HepG2 (cell line): Measurements from ENCODE around the gene BMERB1. TPM values are rescaled to one million over a fixed set of nuclear protein-coding genes. Genes with fewer than 3 reads are reported as not detected.

Experiments used
- ATAC-seq: fragments of 200-7000 bp; cut with Tn5 transposase; 3 replicates; pipeline ENCODE4 v1.9.1; 2020; ENCODE audit warnings: mild to moderate bottlenecking, moderate library complexity
- BruUV-seq: library from RNA; stranded (reverse); fragments of 400-500 nt; replicated peaks from 2 replicates; lab custom pipeline; 2021; lab: Mats Ljungman, UMichigan
- CTCF ChIA-PET: fragments of 300-600 bp; formaldehyde crosslinking; extraction: SDS; loops from one replicate; lab custom pipeline; 2021; ENCODE audit warnings: low total read pairs, inconsistent platforms, low intra/inter-chr PET ratio; lab: Yijun Ruan, JAX
- POLR2A ChIA-PET: fragments of 350-600 bp; sonication (Branson Sonifier 250); formaldehyde crosslinking; loops from one replicate; lab custom pipeline; 2020; ENCODE audit warnings: antibody characterized with exemption, inconsistent platforms; lab: Yijun Ruan, JAX
- DNase-seq: peaks from one replicate; pipeline ENCODE4 v3.0.0-alpha.2; 2015; ENCODE audit warnings: low spot score
- FAIRE-seq: peaks from 3 replicates; lab custom pipeline; 2011; peaks lifted over from hg19 to GRCh38; lab: Jason Lieb, UNC
- H2AFZ ChIP-seq: one replicate; pipeline ENCODE4 v1.6.1; 2011; ENCODE audit warnings: low read length, inconsistent platforms
- H3K27ac ChIP-seq: fragments of 300-600 bp; 3 replicates; pipeline ENCODE4 v1.8.0; 2011; ENCODE audit warnings: mixed run types, mild to moderate bottlenecking, mixed read lengths, low read length, inconsistent platforms; ENCODE audit not compliant: insufficient read depth; ENCODE audit errors: extremely low read length
- H3K27me3 ChIP-seq, 2 experiments: fragments of 200-600 bp in 1 of 2; 2 replicates in 1 of 2; 3 replicates in 1 of 2; pipeline versions ENCODE4 v1.6.0 to v1.8.0; 2011; ENCODE audit warnings: low read length in 2 of 2, mild to moderate bottlenecking in 2 of 2, moderate library complexity in 2 of 2, inconsistent platforms in 1 of 2; ENCODE audit not compliant: insufficient read depth in 2 of 2, control insufficient read depth in 1 of 2
- H3K36me3 ChIP-seq, 2 experiments: fragments of 200-600 bp in 1 of 2; replicated peaks in 1 of 2; 2 replicates in 1 of 2; 3 replicates in 1 of 2; pipeline versions ENCODE4 v1.5.1 to v1.8.0; 2011; ENCODE audit warnings: low read length in 2 of 2, inconsistent platforms in 1 of 2; ENCODE audit not compliant: insufficient read depth in 2 of 2, control insufficient read depth in 1 of 2
- H3K4me1 ChIP-seq: 2 replicates; pipeline ENCODE4 v1.5.1; 2012; ENCODE audit warnings: low read length, inconsistent platforms; ENCODE audit not compliant: insufficient read depth
- H3K4me2 ChIP-seq: 2 replicates; pipeline ENCODE4 v1.6.0; 2011; ENCODE audit warnings: low read depth, low read length, inconsistent platforms
- H3K4me3 ChIP-seq, 3 experiments: fragments of 200-600 bp in 1 of 3; sonication (generic), shearing (Covaris generic) in 1 of 3; replicated peaks in 1 of 3; 2 replicates each; pipeline ENCODE4 v1.5.1; 2011 to 2016; ENCODE audit warnings: low read length in 3 of 3, inconsistent platforms in 2 of 3, low read depth in 2 of 3, mild to moderate bottlenecking in 2 of 3, control low read depth in 1 of 3, mixed read lengths in 1 of 3; ENCODE audit not compliant: insufficient read depth in 1 of 3
- H3K79me2 ChIP-seq: one replicate; pipeline ENCODE4 v1.6.1; 2011; ENCODE audit warnings: low read length, inconsistent platforms; ENCODE audit not compliant: insufficient read depth
- H3K9ac ChIP-seq: 2 replicates; pipeline ENCODE4 v1.6.0; 2011; ENCODE audit warnings: mild to moderate bottlenecking, low read depth, low read length, inconsistent platforms; ENCODE audit not compliant: insufficient read depth
- H3K9me3 ChIP-seq: 2 replicates; pipeline ENCODE4 v1.5.1; 2012; ENCODE audit warnings: mild to moderate bottlenecking, low read length
- H4K20me1 ChIP-seq: 2 replicates; pipeline ENCODE4 v1.6.0; 2011; ENCODE audit warnings: inconsistent platforms, mild to moderate bottlenecking, low read length, moderate library complexity; ENCODE audit not compliant: insufficient read depth
- CBX2 ChIP-seq, 2 experiments: fragments of 200-600 bp in 1 of 2; sonication (generic); formaldehyde crosslinking in 1 of 2; IDR thresholded peaks; 2 replicates each; pipeline versions ENCODE4 v1.7.0 to v1.8.1; 2018 to 2022; ENCODE audit warnings: low read depth in 2 of 2, low read length in 1 of 2, mild to moderate bottlenecking in 1 of 2, missing genetic modification reagents in 1 of 2
- CEBPB ChIP-seq: IDR thresholded peaks from 2 replicates; pipeline ENCODE4 v1.6.1; 2011; ENCODE audit warnings: low read depth, low read length, improper control_type of control experiment, borderline replicate concordance
- CREB1 ChIP-seq, 2 experiments: fragments of 450-650 bp in 1 of 2; IDR thresholded peaks; 2 replicates each; pipeline ENCODE4 v1.6.1; 2016 to 2017; ENCODE audit warnings: control low read depth in 1 of 2, mild to moderate bottlenecking in 1 of 2, missing compliant biosample characterization in 1 of 2, missing genetic modification characterization in 1 of 2
- EP300 ChIP-seq, 3 experiments: sonication (generic) in 1 of 3; formaldehyde crosslinking in 1 of 3; IDR thresholded peaks; 2 replicates each; pipeline versions ENCODE4 v1.5.1 to v1.6.1; 2011 to 2020; ENCODE audit warnings: low read depth in 2 of 3, low read length in 2 of 3, borderline replicate concordance in 1 of 3, improper control_type of control experiment in 1 of 3, mild to moderate bottlenecking in 1 of 3, missing genetic modification reagents in 1 of 3, moderate library complexity in 1 of 3
- FOSL2 ChIP-seq: sonication (generic); formaldehyde crosslinking; IDR thresholded peaks from 2 replicates; pipeline ENCODE4 v1.4.0; 2020; ENCODE audit warnings: missing genetic modification reagents
- GZF1 ChIP-seq: sonication (generic); formaldehyde crosslinking; IDR thresholded peaks from 2 replicates; pipeline ENCODE4 v1.5.1; 2020; ENCODE audit warnings: mild to moderate bottlenecking, missing genetic modification reagents
- HMG20A ChIP-seq: IDR thresholded peaks from 2 replicates; pipeline ENCODE4 v1.6.1; 2016; ENCODE audit warnings: borderline replicate concordance
- KLF9 ChIP-seq: IDR thresholded peaks from 2 replicates; pipeline ENCODE4 v1.6.1; 2016; ENCODE audit warnings: low read depth
- MTA3 ChIP-seq: sonication (generic); formaldehyde crosslinking; IDR thresholded peaks from 2 replicates; pipeline ENCODE4 v1.4.0; 2020; ENCODE audit warnings: missing genetic modification reagents
- NCOA2 ChIP-seq: sonication (generic); formaldehyde crosslinking; IDR thresholded peaks from 2 replicates; pipeline ENCODE4 v1.8.0; 2022; ENCODE audit warnings: inconsistent platforms
- RARA ChIP-seq: IDR thresholded peaks from 2 replicates; pipeline ENCODE4 v1.6.1; 2016; ENCODE audit warnings: missing genetic modification reagents, missing compliant biosample characterization
- RBM22 ChIP-seq: fragments of 200-400 bp; formaldehyde crosslinking; optimal IDR thresholded peaks from 2 replicates; pipeline ENCODE3; 2017; ENCODE audit warnings: mild to moderate bottlenecking, low read length, moderate library complexity
- SAP130 ChIP-seq: IDR thresholded peaks from 2 replicates; pipeline ENCODE4 v1.6.1; 2016; ENCODE audit warnings: low read depth
- SRSF9 ChIP-seq: fragments of 200-400 bp; formaldehyde crosslinking; IDR thresholded peaks from 2 replicates; pipeline ENCODE4 v1.6.1; 2018; ENCODE audit warnings: borderline replicate concordance, mild to moderate bottlenecking, low read depth, low read length; ENCODE audit not compliant: insufficient read depth, poor library complexity, severe bottlenecking
- TCF7 ChIP-seq: sonication (generic); IDR thresholded peaks from 2 replicates; pipeline ENCODE4 v1.6.1; 2016; ENCODE audit warnings: antibody characterized with exemption, low read depth
- TOPORS ChIP-seq: sonication (generic); formaldehyde crosslinking; IDR thresholded peaks from 2 replicates; pipeline ENCODE4 v1.8.0; 2023; ENCODE audit warnings: mild to moderate bottlenecking, missing genetic modification reagents
- ZFYVE20 ChIP-seq: sonication (generic); formaldehyde crosslinking; IDR thresholded peaks from 2 replicates; pipeline ENCODE4 v1.8.0; 2023; ENCODE audit warnings: low read depth, mild to moderate bottlenecking, moderate library complexity, missing genetic modification reagents, borderline replicate concordance
- WGBS: methylation state at CpG from one replicate; pipeline ENCODE4 v1.1.6; 2017; ENCODE audit warnings: low lambda C conversion rate; 5-methylcytosine and 5-hydroxymethylcytosine counted together
- in situ Hi-C: cut with HindIII; loops from 2 replicates; pipeline ENCODE4 v1.10.0; 2017; ENCODE audit warnings: low pct_unique_long_range_greater_than_20kb; ENCODE audit not compliant: extremely low pct_ligation_motif_present
- intact Hi-C: fragments of 100-400 bp; cut with micrococcal nuclease; formaldehyde crosslinking; loops from one replicate; pipeline ENCODE4 v1.10.0; 2022; ENCODE audit not compliant: unreplicated experiment
- polyA plus RNA-seq, 8 experiments: library from polyadenylated mRNA; depleted of rRNA in 3 of 8; stranded (reverse) in 7 of 8; unstranded in 1 of 8; fragments of >200 nt; fragmentation: Illumina TruSeq in 4 of 8; extraction: Trizol in 4 of 8; gene quantifications; 2 replicates each; pipeline versions ENCODE4 v1.2.1 to v1.2.3, GENCODE V29; 2011 to 2016; ENCODE audit warnings: low read depth in 4 of 8, missing spikeins in 1 of 8, mixed read lengths in 1 of 8; ENCODE audit not compliant: insufficient read depth in 1 of 8
- total RNA-seq, 5 experiments: library from RNA; depleted of rRNA; stranded (reverse); fragments of >200 nt; fragmentation: Illumina TruSeq; extraction: Trizol; gene quantifications; 2 replicates each; pipeline ENCODE4 v1.2.3, GENCODE V29; 2016; ENCODE audit warnings: low read depth in 1 of 5
- TF ChIP-seq, protein P1 (sequence below): sonication (generic); formaldehyde crosslinking; IDR thresholded peaks from 2 replicates; pipeline ENCODE4 v1.5.0; 2020; ENCODE audit warnings: missing genetic modification reagents, mild to moderate bottlenecking, borderline replicate concordance
- TF ChIP-seq, protein P2 (sequence below): sonication (generic); formaldehyde crosslinking; IDR thresholded peaks from 2 replicates; pipeline ENCODE4 v1.4.0; 2020; ENCODE audit warnings: missing genetic modification reagents, mild to moderate bottlenecking, borderline replicate concordance
- TF ChIP-seq, protein P3 (sequence below), 2 experiments: fragments of 450-650 bp in 1 of 2; sonication (generic) in 1 of 2; formaldehyde crosslinking; IDR thresholded peaks; 2 replicates each; pipeline versions ENCODE4 v1.5.0 to v1.8.0; 2020 to 2022; ENCODE audit warnings: mild to moderate bottlenecking in 1 of 2, missing genetic modification reagents in 1 of 2

BMERB1 gene
- total and polyA plus RNA-seq, 2 of the 13 experiments (the other 11 are each of a cell fraction or from before 2014, with no cell fraction given), result 1.4 TPM

- DNase-seq (peak; percentile 73), FAIRE-seq (no peak), ATAC-seq (no peak)
- H3K27me3 ChIP-seq, result no peaks in the 10 kb centered on the region
- no peak overlapping the region for H3K4me2 ChIP-seq
- H2AFZ ChIP-seq, result no peak overlapping the region
- H3K79me2 ChIP-seq, result no peaks in the 10 kb centered on the region
- in situ Hi-C loops (no loop called here), intact Hi-C loops (no loop called here)
- no peaks in the 10 kb centered on the region for H3K9me3 ChIP-seq
- WGBS, result 28% methylated on average over 4 of the region's 4 CpGs
- TF ChIP-seq TOPORS (no peak), CEBPB (peak; percentile 50; the same call in 1 of the 2 replicates), CREB1 (IDR thresholded peaks at IDR 0.05) (peak; percentile 20; the same call in 1 of the 2 replicates), CREB1 (CRISPR knock-in tag; IDR thresholded peaks at IDR 0.05) (no peak), SAP130 (CRISPR knock-in tag) (peak; percentile 34; the same call in 1 of the 2 replicates), GZF1 (CRISPR knock-in tag) (no peak), RARA (CRISPR knock-in tag) (0 out of 2 replicates have a peak, but pooled peaks have one; percentile 9), EP300 (IDR thresholded peaks at IDR 0.05; ENCODE audit: low read depth in 2 of 2, low read length in 2 of 2) (peak in 1 of 2 experiments; percentile 74; a peak in 1 of 4 replicates), EP300 (CRISPR knock-in tag; IDR thresholded peaks at IDR 0.05; ENCODE audit: borderline replicate concordance) (peak; percentile 46; the same call in 1 of the 2 replicates), KLF9 (no peak), RBM22 (no peak), TCF7 (peak; percentile 19; the same call in 1 of the 2 replicates), NCOA2 (0 out of 2 replicates have a peak, but pooled peaks have one; percentile 39), ZFYVE20 (CRISPR knock-in tag) (no peak), MTA3 (no peak), CBX2 (IDR thresholded peaks at IDR 0.05; ENCODE audit: low read depth, low read length) (no peak), CBX2 (CRISPR knock-in tag; IDR thresholded peaks at IDR 0.05; ENCODE audit: low read depth) (no peak), FOSL2 (CRISPR knock-in tag) (peak; percentile 74), HMG20A (peak; percentile 69; the same call in 1 of the 2 replicates), SRSF9 (no peak)
- TF ChIP-seq, protein P1, sequence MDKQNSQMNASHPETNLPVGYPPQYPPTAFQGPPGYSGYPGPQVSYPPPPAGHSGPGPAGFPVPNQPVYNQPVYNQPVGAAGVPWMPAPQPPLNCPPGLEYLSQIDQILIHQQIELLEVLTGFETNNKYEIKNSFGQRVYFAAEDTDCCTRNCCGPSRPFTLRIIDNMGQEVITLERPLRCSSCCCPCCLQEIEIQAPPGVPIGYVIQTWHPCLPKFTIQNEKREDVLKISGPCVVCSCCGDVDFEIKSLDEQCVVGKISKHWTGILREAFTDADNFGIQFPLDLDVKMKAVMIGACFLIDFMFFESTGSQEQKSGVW (CRISPR knock-in tag), result no peak
- TF ChIP-seq, protein P2, sequence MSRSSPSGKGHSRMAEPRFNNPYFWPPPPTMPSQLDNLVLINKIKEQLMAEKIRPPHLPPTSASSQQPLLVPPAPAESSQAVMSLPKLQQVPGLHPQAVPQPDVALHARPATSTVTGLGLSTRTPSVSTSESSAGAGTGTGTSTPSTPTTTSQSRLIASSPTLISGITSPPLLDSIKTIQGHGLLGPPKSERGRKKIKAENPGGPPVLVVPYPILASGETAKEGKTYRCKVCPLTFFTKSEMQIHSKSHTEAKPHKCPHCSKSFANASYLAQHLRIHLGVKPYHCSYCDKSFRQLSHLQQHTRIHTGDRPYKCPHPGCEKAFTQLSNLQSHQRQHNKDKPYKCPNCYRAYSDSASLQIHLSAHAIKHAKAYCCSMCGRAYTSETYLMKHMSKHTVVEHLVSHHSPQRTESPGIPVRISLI (CRISPR knock-in tag), result no peak
- TF ChIP-seq, protein P3, sequence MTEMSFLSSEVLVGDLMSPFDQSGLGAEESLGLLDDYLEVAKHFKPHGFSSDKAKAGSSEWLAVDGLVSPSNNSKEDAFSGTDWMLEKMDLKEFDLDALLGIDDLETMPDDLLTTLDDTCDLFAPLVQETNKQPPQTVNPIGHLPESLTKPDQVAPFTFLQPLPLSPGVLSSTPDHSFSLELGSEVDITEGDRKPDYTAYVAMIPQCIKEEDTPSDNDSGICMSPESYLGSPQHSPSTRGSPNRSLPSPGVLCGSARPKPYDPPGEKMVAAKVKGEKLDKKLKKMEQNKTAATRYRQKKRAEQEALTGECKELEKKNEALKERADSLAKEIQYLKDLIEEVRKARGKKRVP (CRISPR knock-in tag; IDR thresholded peaks at IDR 0.05), result peak in 1 of 2 experiments; percentile 70; a peak in 2 of 4 replicates
- H3K36me3 ChIP-seq, result no peaks in the 10 kb centered on the region
- ChIA-PET POLR2A (no interaction called here), CTCF (no interaction called here)
- BruUV-seq, result no TSS peak
- H3K4me1 ChIP-seq, result peaks cover 12% of the 10 kb centered on the region
- H3K27ac ChIP-seq, result no peak overlapping the region
- no peak overlapping the region for H3K4me3 ChIP-seq
- no peaks in the 10 kb centered on the region for H4K20me1 ChIP-seq
- no peak overlapping the region for H3K9ac ChIP-seq
These were observed 59.8 kb downstream of the BMERB1 start for GRCh38 chr16:15494236-15494635.
